OCI-LY1 (cell line): Measurements from ENCODE around the gene ZNRF1.
A peak's percentile ranks its signal among the peaks of the same experiment; 100 is the strongest.
"Not testable (repeated sequence)": the region's sequence is repeated elsewhere in the genome, so short reads cannot be mapped to it uniquely, and the experiment has no call there.

Source experiments
- H2AFZ ChIP-seq: fragments of 200-600 bp; sonication (generic), shearing (Covaris generic); 2 replicates; pipeline ENCODE4 v1.6.0; 2014; ENCODE audit warnings: antibody characterized with exemption, mild to moderate bottlenecking, low read length
- H3F3A ChIP-seq: fragments of 200-600 bp; sonication (generic), shearing (Covaris generic); 2 replicates; pipeline ENCODE4 v1.6.0; 2014; ENCODE audit warnings: mild to moderate bottlenecking, antibody characterized with exemption, low read length, moderate library complexity; ENCODE audit not compliant: insufficient read depth
- H3K27ac ChIP-seq: fragments of 200-600 bp; sonication (generic); 2 replicates; pipeline ENCODE4 v1.5.1; 2014; ENCODE audit warnings: low read length, mixed run types, mild to moderate bottlenecking, low read depth; ENCODE audit not compliant: poor library complexity, severe bottlenecking
- H3K27me3 ChIP-seq: fragments of 200-600 bp; sonication (generic); 2 replicates; pipeline ENCODE4 v1.6.0; 2014; ENCODE audit warnings: antibody characterized with exemption, mild to moderate bottlenecking, low read length, moderate library complexity; ENCODE audit not compliant: insufficient read depth
- H3K36me3 ChIP-seq: fragments of 200-600 bp; sonication (generic); 2 replicates; pipeline ENCODE4 v1.6.1; 2014; ENCODE audit warnings: mild to moderate bottlenecking, antibody characterized with exemption, low read length, moderate library complexity, mixed read lengths; ENCODE audit not compliant: insufficient read depth
- H3K4me1 ChIP-seq: fragments of 200-600 bp; sonication (generic); 2 replicates; pipeline ENCODE4 v1.5.1; 2014; ENCODE audit warnings: mild to moderate bottlenecking, low read length, moderate library complexity; ENCODE audit not compliant: insufficient read depth, severe bottlenecking
- H3K4me2 ChIP-seq: fragments of 200-600 bp; sonication (generic), shearing (Covaris generic); 2 replicates; pipeline ENCODE4 v1.6.1; 2014; ENCODE audit warnings: low read length
- H3K4me3 ChIP-seq: fragments of 200-600 bp; sonication (generic); 2 replicates; pipeline ENCODE4 v1.5.1; 2014; ENCODE audit warnings: low read length, low read depth, mild to moderate bottlenecking, mixed read lengths; ENCODE audit not compliant: poor library complexity, severe bottlenecking
- H3K79me2 ChIP-seq: fragments of 200-600 bp; shearing (Covaris generic); 2 replicates; pipeline ENCODE4 v1.6.1; 2016; ENCODE audit warnings: mixed run types, low read length, mixed read lengths; ENCODE audit not compliant: insufficient read depth
- H3K9ac ChIP-seq: fragments of 200-600 bp; sonication (generic), shearing (Covaris generic); 2 replicates; pipeline ENCODE4 v1.6.1; 2014; ENCODE audit warnings: mild to moderate bottlenecking, low read length, mixed read lengths
- H3K9me2 ChIP-seq: fragments of 200-600 bp; sonication (generic), shearing (Covaris generic); 2 replicates; pipeline ENCODE4 v1.6.1; 2014; ENCODE audit warnings: low read depth, mild to moderate bottlenecking, low read length, mixed read lengths
- H3K9me3 ChIP-seq: fragments of 200-600 bp; shearing (Covaris generic); 2 replicates; pipeline ENCODE4 v1.6.1; 2014; ENCODE audit warnings: low read length, mixed read lengths
- H4K20me1 ChIP-seq: fragments of 200-600 bp; sonication (generic), shearing (Covaris generic); 2 replicates; pipeline ENCODE4 v1.6.0; 2016; ENCODE audit warnings: mild to moderate bottlenecking, low read length; ENCODE audit not compliant: insufficient read depth
- CTCF ChIP-seq: fragments of 200-600 bp; sonication (generic), shearing (Covaris generic); IDR thresholded peaks from 2 replicates; pipeline ENCODE4 v1.5.1; 2017; ENCODE audit warnings: mild to moderate bottlenecking, antibody characterized with exemption, low read length, moderate library complexity, mixed read lengths
- EZH2 ChIP-seq: fragments of 200-600 bp; sonication (generic), shearing (Covaris generic); IDR thresholded peaks from 2 replicates; pipeline ENCODE4 v1.8.0; 2017; ENCODE audit warnings: borderline replicate concordance, mixed run types, mild to moderate bottlenecking, antibody characterized with exemption, low read length, moderate library complexity, mixed read lengths

Gene ZNRF1

GRCh38 chr16:74984529-74985296 lies 14.1 kb upstream of the ZNRF1 start, which contains the start of gene WDR59:
TSS of gene WDR59 (minus strand) at chr16:74985123. CDS start at chr16:74985017, 106 bp downstream.
- no peaks in the 10 kb centered on the region for H4K20me1 ChIP-seq
- H3K4me3 ChIP-seq: peak within 1 kb of the TSS; percentile 79
- TF ChIP-seq EZH2 (no peak), CTCF (no peak)
- no peaks in the 10 kb centered on the region for H3K9me2 ChIP-seq
- H3K9ac ChIP-seq: peak within 1 kb of the TSS; percentile 78
- H3K4me2 ChIP-seq: peak within 1 kb of the TSS; percentile 72
- H3K36me3 ChIP-seq: peaks cover 6% of the 10 kb centered on the region
- H3K9me3 ChIP-seq: no peaks in the 10 kb centered on the region
- peaks cover 6% of the 10 kb centered on the region for H3K4me1 ChIP-seq
- no peak within 1 kb of the TSS for H2AFZ ChIP-seq
- H3K27ac ChIP-seq: peak within 1 kb of the TSS; percentile 36
- H3F3A ChIP-seq: no peaks in the 10 kb centered on the region
- no peaks in the 10 kb centered on the region for H3K27me3 ChIP-seq
- peaks cover 7% of the 10 kb centered on the region; the same call in 1 of the 2 replicates for H3K79me2 ChIP-seq

- Histone ChIP-seq H3K27ac (no peak overlapping the region), H3K4me1 (peaks cover 6% of the 10 kb centered on the region), H3F3A (no peaks in the 10 kb centered on the region), H2AFZ (no peak overlapping the region), H3K4me3 (no peak overlapping the region), H3K9me3 (no peaks in the 10 kb centered on the region), H3K9me2 (no peaks in the 10 kb centered on the region), H4K20me1 (no peaks in the 10 kb centered on the region), H3K9ac (no peak overlapping the region), H3K27me3 (no peaks in the 10 kb centered on the region), H3K36me3 (peaks cover 6% of the 10 kb centered on the region; the same call in 1 of the 2 replicates), H3K4me2 (no peak overlapping the region), H3K79me2 (peaks cover 7% of the 10 kb centered on the region; the same call in 1 of the 2 replicates)
- TF ChIP-seq CTCF (no peak), EZH2 (no peak)
These were observed 11.7 kb upstream of the ZNRF1 start for GRCh38 chr16:74987027-74987681.

DNA sequence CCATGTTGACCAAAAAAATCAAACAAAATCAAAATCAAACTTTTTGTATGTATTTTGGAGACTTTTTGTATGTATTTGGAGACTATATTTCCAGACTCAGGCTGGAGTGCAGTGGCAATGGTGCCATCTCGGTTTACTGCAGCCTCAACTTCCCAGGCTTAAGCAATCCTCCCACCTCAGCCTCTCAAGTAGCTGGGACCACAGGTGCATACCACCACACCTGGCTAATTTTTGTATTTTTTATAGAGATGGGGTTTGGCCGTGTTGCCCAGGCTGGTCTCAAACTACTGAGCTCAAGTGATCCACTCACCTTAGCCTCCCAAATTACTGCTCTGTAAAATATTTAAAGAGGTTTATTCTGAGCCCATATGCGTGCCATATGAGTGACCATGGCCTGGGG lies 9.0 kb upstream of the ZNRF1 start:
- H2AFZ ChIP-seq, H3K4me2 ChIP-seq, H3K27me3 ChIP-seq, H3K9me3 ChIP-seq, H3K4me3 ChIP-seq, H3K79me2 ChIP-seq, H4K20me1 ChIP-seq, H3K27ac ChIP-seq, H3F3A ChIP-seq, H3K4me1 ChIP-seq, H3K36me3 ChIP-seq, H3K9ac ChIP-seq, H3K9me2 ChIP-seq: not testable (repeated sequence)
